ENCODE results near the gene DUS3L.

Gene DUS3L

DNA sequence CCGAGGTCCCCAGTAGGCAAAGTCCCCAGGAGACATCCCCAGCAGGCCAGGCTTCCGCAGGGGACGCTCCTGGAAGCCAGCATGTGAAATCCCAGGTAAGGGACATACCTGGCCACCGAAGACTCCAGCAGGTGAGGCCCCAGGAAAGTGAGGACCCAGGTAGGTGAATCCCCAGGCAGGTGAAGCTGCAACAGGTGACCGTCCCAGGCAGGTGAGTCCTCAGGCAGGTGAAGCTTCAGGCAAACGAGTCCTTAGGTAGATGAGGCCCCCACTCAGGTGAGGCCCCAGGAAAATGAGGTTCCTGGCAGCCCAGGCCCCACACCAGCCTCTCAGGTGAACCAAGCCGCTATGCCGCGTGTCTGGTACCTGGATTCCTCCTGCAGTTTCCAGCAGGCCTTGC is 40.2 kb upstream of the DUS3L start:
- no peak for TF ChIP-seq CSDC2 (CRISPR knock-in tag; IDR thresholded peaks at IDR 0.05)
- no peak for TF ChIP-seq ISL1 (CRISPR knock-in tag; IDR thresholded peaks at IDR 0.05)
- TF ChIP-seq, protein P1, sequence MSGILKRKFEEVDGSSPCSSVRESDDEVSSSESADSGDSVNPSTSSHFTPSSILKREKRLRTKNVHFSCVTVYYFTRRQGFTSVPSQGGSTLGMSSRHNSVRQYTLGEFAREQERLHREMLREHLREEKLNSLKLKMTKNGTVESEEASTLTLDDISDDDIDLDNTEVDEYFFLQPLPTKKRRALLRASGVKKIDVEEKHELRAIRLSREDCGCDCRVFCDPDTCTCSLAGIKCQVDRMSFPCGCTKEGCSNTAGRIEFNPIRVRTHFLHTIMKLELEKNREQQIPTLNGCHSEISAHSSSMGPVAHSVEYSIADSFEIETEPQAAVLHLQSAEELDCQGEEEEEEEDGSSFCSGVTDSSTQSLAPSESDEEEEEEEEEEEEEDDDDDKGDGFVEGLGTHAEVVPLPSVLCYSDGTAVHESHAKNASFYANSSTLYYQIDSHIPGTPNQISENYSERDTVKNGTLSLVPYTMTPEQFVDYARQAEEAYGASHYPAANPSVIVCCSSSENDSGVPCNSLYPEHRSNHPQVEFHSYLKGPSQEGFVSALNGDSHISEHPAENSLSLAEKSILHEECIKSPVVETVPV (CRISPR knock-in tag; IDR thresholded peaks at IDR 0.05), result no peak
- TF ChIP-seq SNAI2 (CRISPR knock-in tag; IDR thresholded peaks at IDR 0.05), result no peak
- TF ChIP-seq, protein P2, sequence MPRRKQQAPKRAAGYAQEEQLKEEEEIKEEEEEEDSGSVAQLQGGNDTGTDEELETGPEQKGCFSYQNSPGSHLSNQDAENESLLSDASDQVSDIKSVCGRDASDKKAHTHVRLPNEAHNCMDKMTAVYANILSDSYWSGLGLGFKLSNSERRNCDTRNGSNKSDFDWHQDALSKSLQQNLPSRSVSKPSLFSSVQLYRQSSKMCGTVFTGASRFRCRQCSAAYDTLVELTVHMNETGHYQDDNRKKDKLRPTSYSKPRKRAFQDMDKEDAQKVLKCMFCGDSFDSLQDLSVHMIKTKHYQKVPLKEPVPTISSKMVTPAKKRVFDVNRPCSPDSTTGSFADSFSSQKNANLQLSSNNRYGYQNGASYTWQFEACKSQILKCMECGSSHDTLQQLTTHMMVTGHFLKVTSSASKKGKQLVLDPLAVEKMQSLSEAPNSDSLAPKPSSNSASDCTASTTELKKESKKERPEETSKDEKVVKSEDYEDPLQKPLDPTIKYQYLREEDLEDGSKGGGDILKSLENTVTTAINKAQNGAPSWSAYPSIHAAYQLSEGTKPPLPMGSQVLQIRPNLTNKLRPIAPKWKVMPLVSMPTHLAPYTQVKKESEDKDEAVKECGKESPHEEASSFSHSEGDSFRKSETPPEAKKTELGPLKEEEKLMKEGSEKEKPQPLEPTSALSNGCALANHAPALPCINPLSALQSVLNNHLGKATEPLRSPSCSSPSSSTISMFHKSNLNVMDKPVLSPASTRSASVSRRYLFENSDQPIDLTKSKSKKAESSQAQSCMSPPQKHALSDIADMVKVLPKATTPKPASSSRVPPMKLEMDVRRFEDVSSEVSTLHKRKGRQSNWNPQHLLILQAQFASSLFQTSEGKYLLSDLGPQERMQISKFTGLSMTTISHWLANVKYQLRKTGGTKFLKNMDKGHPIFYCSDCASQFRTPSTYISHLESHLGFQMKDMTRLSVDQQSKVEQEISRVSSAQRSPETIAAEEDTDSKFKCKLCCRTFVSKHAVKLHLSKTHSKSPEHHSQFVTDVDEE (CRISPR knock-in tag; IDR thresholded peaks at IDR 0.05), result no peak
- no peak for TF ChIP-seq ZC3H10 (CRISPR knock-in tag; IDR thresholded peaks at IDR 0.05)
- TF ChIP-seq, protein P3, sequence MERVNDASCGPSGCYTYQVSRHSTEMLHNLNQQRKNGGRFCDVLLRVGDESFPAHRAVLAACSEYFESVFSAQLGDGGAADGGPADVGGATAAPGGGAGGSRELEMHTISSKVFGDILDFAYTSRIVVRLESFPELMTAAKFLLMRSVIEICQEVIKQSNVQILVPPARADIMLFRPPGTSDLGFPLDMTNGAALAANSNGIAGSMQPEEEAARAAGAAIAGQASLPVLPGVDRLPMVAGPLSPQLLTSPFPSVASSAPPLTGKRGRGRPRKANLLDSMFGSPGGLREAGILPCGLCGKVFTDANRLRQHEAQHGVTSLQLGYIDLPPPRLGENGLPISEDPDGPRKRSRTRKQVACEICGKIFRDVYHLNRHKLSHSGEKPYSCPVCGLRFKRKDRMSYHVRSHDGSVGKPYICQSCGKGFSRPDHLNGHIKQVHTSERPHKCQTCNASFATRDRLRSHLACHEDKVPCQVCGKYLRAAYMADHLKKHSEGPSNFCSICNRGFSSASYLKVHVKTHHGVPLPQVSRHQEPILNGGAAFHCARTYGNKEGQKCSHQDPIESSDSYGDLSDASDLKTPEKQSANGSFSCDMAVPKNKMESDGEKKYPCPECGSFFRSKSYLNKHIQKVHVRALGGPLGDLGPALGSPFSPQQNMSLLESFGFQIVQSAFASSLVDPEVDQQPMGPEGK (CRISPR knock-in tag; IDR thresholded peaks at IDR 0.05; ENCODE audit: borderline replicate concordance), result no peak
- no peak for TF ChIP-seq TOX (CRISPR knock-in tag; IDR thresholded peaks at IDR 0.05; ENCODE audit: borderline replicate concordance)
- TF ChIP-seq RARB (CRISPR knock-in tag; IDR thresholded peaks at IDR 0.05), result no peak
- TF ChIP-seq ESRRG (CRISPR knock-in tag; IDR thresholded peaks at IDR 0.05), result no peak
- no peak for TF ChIP-seq PPARA (CRISPR knock-in tag; IDR thresholded peaks at IDR 0.05; ENCODE audit: borderline replicate concordance)
- no peak for TF ChIP-seq ZNF70 (CRISPR knock-in tag; IDR thresholded peaks at IDR 0.05)
- TF ChIP-seq ZFP3 (CRISPR knock-in tag; IDR thresholded peaks at IDR 0.05), result no peak
- TF ChIP-seq, protein P4, sequence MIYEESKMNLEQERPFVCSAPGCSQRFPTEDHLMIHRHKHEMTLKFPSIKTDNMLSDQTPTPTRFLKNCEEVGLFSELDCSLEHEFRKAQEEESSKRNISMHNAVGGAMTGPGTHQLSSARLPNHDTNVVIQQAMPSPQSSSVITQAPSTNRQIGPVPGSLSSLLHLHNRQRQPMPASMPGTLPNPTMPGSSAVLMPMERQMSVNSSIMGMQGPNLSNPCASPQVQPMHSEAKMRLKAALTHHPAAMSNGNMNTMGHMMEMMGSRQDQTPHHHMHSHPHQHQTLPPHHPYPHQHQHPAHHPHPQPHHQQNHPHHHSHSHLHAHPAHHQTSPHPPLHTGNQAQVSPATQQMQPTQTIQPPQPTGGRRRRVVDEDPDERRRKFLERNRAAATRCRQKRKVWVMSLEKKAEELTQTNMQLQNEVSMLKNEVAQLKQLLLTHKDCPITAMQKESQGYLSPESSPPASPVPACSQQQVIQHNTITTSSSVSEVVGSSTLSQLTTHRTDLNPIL (CRISPR knock-in tag; IDR thresholded peaks at IDR 0.05; ENCODE audit: low read depth), result no peak
- TF ChIP-seq ZFP30 (CRISPR knock-in tag; IDR thresholded peaks at IDR 0.05), result no peak
- TF ChIP-seq OSR1 (CRISPR knock-in tag; IDR thresholded peaks at IDR 0.05), result no peak
- no peak for TF ChIP-seq ZNF565 (CRISPR knock-in tag; conservative IDR thresholded peaks at IDR 0.05; ENCODE audit: low read depth)
- TF ChIP-seq TCF4 (CRISPR knock-in tag; IDR thresholded peaks at IDR 0.05; ENCODE audit: borderline replicate concordance), result no peak
- ATAC-seq, result no peak

DNA sequence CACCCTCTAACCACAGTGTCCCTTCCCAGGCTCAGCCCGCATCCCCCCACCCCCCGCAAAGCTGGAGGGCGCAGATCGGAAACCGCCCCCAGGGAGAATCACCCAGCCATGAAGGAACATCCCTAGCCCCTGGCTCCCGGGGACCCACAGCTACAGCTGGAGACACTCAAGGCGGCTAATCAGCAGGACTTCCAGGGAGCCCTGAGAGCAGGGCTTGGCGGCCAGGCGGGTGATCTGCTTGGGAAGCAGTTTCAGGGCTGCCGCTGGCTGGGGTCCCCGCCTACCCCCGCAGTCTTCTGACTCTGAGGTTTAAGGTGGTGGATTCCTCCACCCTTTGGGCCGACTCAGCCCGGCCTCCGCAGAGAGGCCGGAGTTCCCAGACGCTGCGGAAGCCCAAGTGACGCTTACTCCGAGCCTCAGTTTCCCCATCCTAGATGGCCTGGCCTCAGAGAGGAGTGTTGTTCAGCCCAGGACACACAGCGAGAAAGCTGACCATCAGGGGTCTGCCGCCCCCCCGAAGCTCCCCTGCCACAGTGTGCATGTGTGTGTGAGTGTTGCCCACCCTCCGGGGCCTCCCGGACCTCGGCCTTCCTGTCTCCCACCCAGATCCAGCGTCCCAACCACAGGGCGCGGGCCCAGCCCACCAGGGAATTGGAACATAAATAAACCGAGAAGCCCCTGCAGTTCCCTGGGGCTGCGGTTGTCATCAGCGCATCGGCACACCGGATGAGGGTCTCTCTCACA is 38.8 kb upstream of the DUS3L start:
- TF ChIP-seq ZFP30 (CRISPR knock-in tag; IDR thresholded peaks at IDR 0.05), result no peak
- TF ChIP-seq, protein P5, sequence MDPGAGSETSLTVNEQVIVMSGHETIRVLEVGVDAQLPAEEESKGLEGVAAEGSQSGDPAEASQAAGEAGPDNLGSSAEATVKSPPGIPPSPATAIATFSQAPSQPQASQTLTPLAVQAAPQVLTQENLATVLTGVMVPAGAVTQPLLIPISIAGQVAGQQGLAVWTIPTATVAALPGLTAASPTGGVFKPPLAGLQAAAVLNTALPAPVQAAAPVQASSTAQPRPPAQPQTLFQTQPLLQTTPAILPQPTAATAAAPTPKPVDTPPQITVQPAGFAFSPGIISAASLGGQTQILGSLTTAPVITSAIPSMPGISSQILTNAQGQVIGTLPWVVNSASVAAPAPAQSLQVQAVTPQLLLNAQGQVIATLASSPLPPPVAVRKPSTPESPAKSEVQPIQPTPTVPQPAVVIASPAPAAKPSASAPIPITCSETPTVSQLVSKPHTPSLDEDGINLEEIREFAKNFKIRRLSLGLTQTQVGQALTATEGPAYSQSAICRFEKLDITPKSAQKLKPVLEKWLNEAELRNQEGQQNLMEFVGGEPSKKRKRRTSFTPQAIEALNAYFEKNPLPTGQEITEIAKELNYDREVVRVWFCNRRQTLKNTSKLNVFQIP (CRISPR knock-in tag; IDR thresholded peaks at IDR 0.05; ENCODE audit: borderline replicate concordance, low read depth), result no peak
- TF ChIP-seq, protein P1 (CRISPR knock-in tag; IDR thresholded peaks at IDR 0.05), result no peak
- TF ChIP-seq, protein P2 (CRISPR knock-in tag; IDR thresholded peaks at IDR 0.05), result no peak
- no peak for ATAC-seq
